Purkinje cell (primary cell): ENCODE data around the gene ATP6V0E2. TPM values are rescaled to one million over a fixed set of nuclear protein-coding genes. Genes with fewer than 3 reads are reported as not detected.

ENCODE experiments used
- polyA plus RNA-seq: library from polyadenylated mRNA; unstranded; fragments of >200 nt; fragmentation: Nextera tagmentation; gene quantifications from 2 replicates; pipeline ENCODE4 v1.2.1, GENCODE V29; 2014

Gene ATP6V0E2
- polyA plus RNA-seq: 40.3 and 50.0 TPM in 2 replicates

GRCh38 chr7:149873074-149873969 is at the start of gene ATP6V0E2:
Gene ATP6V0E2 (plus strand): TSS chr7:149873969. CDS start chr7:149874066, 97 bp downstream.

GRCh38 chr7:149838224-149838991 is 35.4 kb upstream of the ATP6V0E2 start, which contains the start of gene ZNF862:
Gene ZNF862 (plus strand): TSS chr7:149838375. CDS start chr7:149838612, 237 bp downstream.

Other genes with a start within 250 kb of the ATP6V0E2 start
- gene ZNF467, start 100.4 kb upstream of the ATP6V0E2 start, polyA plus RNA-seq: 0.93 TPM in 1 of 2 replicates, not detected in the other
- gene ZNF862, start 35.6 kb upstream of the ATP6V0E2 start, polyA plus RNA-seq: 1.4 and 2.7 TPM in 2 replicates